Measurements from ENCODE around the gene BZW2.

DNA sequence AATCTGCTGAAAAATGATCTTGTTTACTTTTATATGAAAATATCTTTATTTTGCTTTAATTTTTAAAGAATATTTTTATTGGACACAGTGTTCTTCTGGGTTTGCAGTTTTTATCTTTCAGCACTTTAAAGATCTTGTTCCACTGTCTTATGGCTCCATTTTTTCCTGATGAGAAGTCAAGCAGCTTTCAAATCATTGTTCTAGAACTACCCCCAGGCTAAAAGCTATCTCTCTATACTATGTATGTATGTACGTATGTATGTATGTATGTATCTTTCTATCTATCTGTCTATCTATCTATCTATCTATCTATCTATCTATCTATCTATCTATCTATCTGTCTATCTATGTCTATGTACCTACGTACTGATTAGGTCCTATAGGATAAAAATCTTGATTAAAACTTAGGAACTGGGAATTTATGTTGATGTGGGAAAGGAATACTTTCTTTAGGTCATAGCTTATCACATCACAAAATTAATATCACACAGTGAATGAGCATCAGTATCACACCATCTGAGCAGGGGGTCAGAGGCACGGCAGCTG, 72.2 kb downstream of the BZW2 start:
- TF ChIP-seq, protein P1, sequence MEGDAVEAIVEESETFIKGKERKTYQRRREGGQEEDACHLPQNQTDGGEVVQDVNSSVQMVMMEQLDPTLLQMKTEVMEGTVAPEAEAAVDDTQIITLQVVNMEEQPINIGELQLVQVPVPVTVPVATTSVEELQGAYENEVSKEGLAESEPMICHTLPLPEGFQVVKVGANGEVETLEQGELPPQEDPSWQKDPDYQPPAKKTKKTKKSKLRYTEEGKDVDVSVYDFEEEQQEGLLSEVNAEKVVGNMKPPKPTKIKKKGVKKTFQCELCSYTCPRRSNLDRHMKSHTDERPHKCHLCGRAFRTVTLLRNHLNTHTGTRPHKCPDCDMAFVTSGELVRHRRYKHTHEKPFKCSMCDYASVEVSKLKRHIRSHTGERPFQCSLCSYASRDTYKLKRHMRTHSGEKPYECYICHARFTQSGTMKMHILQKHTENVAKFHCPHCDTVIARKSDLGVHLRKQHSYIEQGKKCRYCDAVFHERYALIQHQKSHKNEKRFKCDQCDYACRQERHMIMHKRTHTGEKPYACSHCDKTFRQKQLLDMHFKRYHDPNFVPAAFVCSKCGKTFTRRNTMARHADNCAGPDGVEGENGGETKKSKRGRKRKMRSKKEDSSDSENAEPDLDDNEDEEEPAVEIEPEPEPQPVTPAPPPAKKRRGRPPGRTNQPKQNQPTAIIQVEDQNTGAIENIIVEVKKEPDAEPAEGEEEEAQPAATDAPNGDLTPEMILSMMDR (IDR thresholded peaks at IDR 0.05) = no peak
- no peak for TF ChIP-seq EZH2 (IDR thresholded peaks at IDR 0.05)
